Vagina (tissue), 2 donors: ENCODE measurements around the gene OPN1MW. TPM values are rescaled to one million over a fixed set of nuclear protein-coding genes. Genes with fewer than 3 reads are reported as not detected.
A peak's percentile ranks its signal among the peaks of the same experiment; 100 is the strongest.
"Not testable (repeated sequence)": the region's sequence is repeated elsewhere in the genome, so short reads cannot be mapped to it uniquely, and the experiment has no call there.

Experiments used
- DNase-seq, 2 donors: peaks; one replicate each; pipeline ENCODE4 v3.0.0-alpha.2; 2017; ENCODE audit errors: extremely low spot score in 2 of 2
- H3K27ac ChIP-seq: fragments of 200-600 bp; sonication (generic); one replicate; pipeline ENCODE4 v1.5.1; 2019
- H3K27me3 ChIP-seq: fragments of 200-600 bp; sonication (generic); one replicate; pipeline ENCODE4 v1.5.1; 2019
- H3K36me3 ChIP-seq, 2 donors: fragments of 200-600 bp; sonication (generic); one replicate each; pipeline ENCODE4 v1.5.1; 2017 to 2019
- H3K4me1 ChIP-seq: fragments of 200-600 bp; sonication (generic); one replicate; pipeline ENCODE4 v1.5.1; 2019
- H3K4me3 ChIP-seq, 2 donors: fragments of 200-600 bp; sonication (generic); 1 replicate in 1 of 2; 2 replicates in 1 of 2; pipeline ENCODE4 v1.5.1; 2016 to 2019
- H3K9me3 ChIP-seq: fragments of 200-600 bp; sonication (generic); one replicate; pipeline ENCODE4 v1.5.1; 2019
- CTCF ChIP-seq, 3 experiments: fragments of 450-650 bp in 2 of 3; fragments of 200-600 bp in 1 of 3; sonication (generic) in 1 of 3; IDR thresholded peaks; one replicate each; pipeline ENCODE4 v1.5.1; 2017 to 2019; ENCODE audit warnings: antibody characterized with exemption in 3 of 3, mild to moderate bottlenecking in 2 of 3, moderate library complexity in 2 of 3
- POLR2A ChIP-seq, 2 donors: fragments of 450-650 bp; IDR thresholded peaks; one replicate each; pipeline ENCODE4 v1.6.1; 2017; ENCODE audit warnings: antibody characterized with exemption in 2 of 2, mild to moderate bottlenecking in 2 of 2, moderate library complexity in 2 of 2
- POLR2AphosphoS5 ChIP-seq, 2 donors: sonication (generic); formaldehyde crosslinking; IDR thresholded peaks; one replicate each; pipeline ENCODE4 v1.9.0; 2017; ENCODE audit warnings: antibody characterized with exemption in 2 of 2, mild to moderate bottlenecking in 2 of 2, low read depth in 1 of 2; ENCODE audit not compliant: insufficient read depth in 1 of 2
- intact Hi-C: fragments of 100-400 bp; cut with DNase I; formaldehyde crosslinking; loops from one replicate; pipeline ENCODE4 v1.15.1; 2023
- total RNA-seq: library from RNA; depleted of rRNA; stranded (reverse); fragments of >200 nt; gene quantifications from one replicate; pipeline ENCODE4 v1.2.3, GENCODE V29; 2016

Gene OPN1MW
- total RNA-seq, 1 donor from 2014 or later = not detected

GRCh38 chrX:154140742-154141141 is 41.7 kb upstream of the OPN1MW start:
- Histone ChIP-seq H3K27me3 (no peaks in the 10 kb centered on the region), H3K27ac (no peak overlapping the region), H3K4me1 (no peaks in the 10 kb centered on the region), H3K36me3 (no peaks in the 10 kb centered on the region), H3K9me3 (no peaks in the 10 kb centered on the region), H3K4me3 (no peak overlapping the region)
- no peak for DNase-seq
- no peak for TF ChIP-seq POLR2AphosphoS5 (IDR thresholded peaks at IDR 0.05; ENCODE audit: insufficient read depth in 1 of 2, low read depth in 1 of 2)
- TF ChIP-seq CTCF (IDR thresholded peaks at IDR 0.05) = no peak
- TF ChIP-seq POLR2A (IDR thresholded peaks at IDR 0.05) = no peak
- intact Hi-C loops = no loop called here

- H3K4me1 ChIP-seq = no peaks in the 10 kb centered on the region
- no peak for DNase-seq
- intact Hi-C loops = no loop called here
- no peaks in the 10 kb centered on the region for H3K9me3 ChIP-seq
- no peaks in the 10 kb centered on the region for H3K36me3 ChIP-seq
- H3K27me3 ChIP-seq = no peaks in the 10 kb centered on the region
- H3K4me3 ChIP-seq = no peak overlapping the region
- TF ChIP-seq POLR2AphosphoS5 (IDR thresholded peaks at IDR 0.05; ENCODE audit: insufficient read depth in 1 of 2, low read depth in 1 of 2) = peak in 1 of 2 donors; percentile 42
- no peak for TF ChIP-seq CTCF (IDR thresholded peaks at IDR 0.05)
- H3K27ac ChIP-seq = no peak overlapping the region
Observed at GRCh38 chrX:154142386-154142785, 40.0 kb upstream of the OPN1MW start.

- Histone ChIP-seq H3K9me3 (no peaks in the 10 kb centered on the region), H3K4me3 (no peak overlapping the region), H3K36me3 (no peaks in the 10 kb centered on the region), H3K27me3 (no peaks in the 10 kb centered on the region), H3K27ac (no peak overlapping the region), H3K4me1 (no peaks in the 10 kb centered on the region)
- intact Hi-C loops = no loop called here
- TF ChIP-seq POLR2AphosphoS5 (IDR thresholded peaks at IDR 0.05; ENCODE audit: insufficient read depth in 1 of 2, low read depth in 1 of 2) (no peak), CTCF (IDR thresholded peaks at IDR 0.05) (no peak), POLR2A (IDR thresholded peaks at IDR 0.05) (no peak)
- DNase-seq = no peak
Observed at GRCh38 chrX:154142950-154143745, 39.2 kb upstream of the OPN1MW start.

GRCh38 chrX:154144010-154144409 is 38.4 kb upstream of the OPN1MW start, which contains the start of gene OPN1LW:
Gene OPN1LW (plus strand): TSS chrX:154144243. CDS start chrX:154144284, 41 bp downstream.
- H3K36me3 ChIP-seq, DNase-seq, H3K27ac ChIP-seq, H3K4me3 ChIP-seq, H3K4me1 ChIP-seq, H3K27me3 ChIP-seq, H3K9me3 ChIP-seq, intact Hi-C loops: not testable (repeated sequence)

GRCh38 chrX:154151030-154151429 is 31.4 kb upstream of the OPN1MW start:
- H3K36me3 ChIP-seq, H3K27ac ChIP-seq, H3K27me3 ChIP-seq, H3K4me1 ChIP-seq, intact Hi-C loops, H3K4me3 ChIP-seq, DNase-seq, H3K9me3 ChIP-seq: not testable (repeated sequence)

- H3K27me3 ChIP-seq, intact Hi-C loops, H3K27ac ChIP-seq, H3K9me3 ChIP-seq, H3K4me1 ChIP-seq, H3K4me3 ChIP-seq, DNase-seq, H3K36me3 ChIP-seq: not testable (repeated sequence)
Observed at GRCh38 chrX:154156221-154156620, 26.2 kb upstream of the OPN1MW start.

- H3K36me3 ChIP-seq, DNase-seq, H3K27ac ChIP-seq, H3K9me3 ChIP-seq, H3K27me3 ChIP-seq, H3K4me1 ChIP-seq, intact Hi-C loops, H3K4me3 ChIP-seq: not testable (repeated sequence)
Observed at GRCh38 chrX:154157207-154157606, 25.2 kb upstream of the OPN1MW start.

GRCh38 chrX:154159345-154159744 is 23.1 kb upstream of the OPN1MW start:
- DNase-seq, H3K4me1 ChIP-seq, H3K36me3 ChIP-seq, H3K9me3 ChIP-seq, H3K27ac ChIP-seq, intact Hi-C loops, H3K27me3 ChIP-seq, H3K4me3 ChIP-seq: not testable (repeated sequence)

GRCh38 chrX:154164902-154165301 is 17.5 kb upstream of the OPN1MW start:
- H3K27ac ChIP-seq, H3K27me3 ChIP-seq, H3K36me3 ChIP-seq, H3K9me3 ChIP-seq, DNase-seq, intact Hi-C loops, H3K4me3 ChIP-seq, H3K4me1 ChIP-seq: not testable (repeated sequence)

GRCh38 chrX:154168384-154168783 is 14.0 kb upstream of the OPN1MW start:
- H3K27me3 ChIP-seq, H3K4me3 ChIP-seq, intact Hi-C loops, H3K36me3 ChIP-seq, H3K9me3 ChIP-seq, H3K4me1 ChIP-seq, H3K27ac ChIP-seq, DNase-seq: not testable (repeated sequence)
